ENCODE results near the gene PID1. TPM values are rescaled to one million over a fixed set of nuclear protein-coding genes. Genes with fewer than 3 reads are reported as not detected.
"Not testable (repeated sequence)": the region's sequence is repeated elsewhere in the genome, so short reads cannot be mapped to it uniquely, and the experiment has no call there.

Gene PID1
- polyA plus RNA-seq, 3 donors, result 5.0 to 7.3 (median 5.6) TPM

GRCh38 chr2:229098801-229099200, 172.3 kb downstream of the PID1 start:
- DNase-seq (ENCODE audit: extremely low read depth in 1 of 11, low read depth in 9 of 11, low spot score in 4 of 11), result no peak

GRCh38 chr2:229096409-229097066, 174.5 kb downstream of the PID1 start:
- no peak for DNase-seq (ENCODE audit: extremely low read depth in 1 of 11, low read depth in 9 of 11, low spot score in 4 of 11)

- no peak for DNase-seq (ENCODE audit: extremely low read depth in 1 of 11, low read depth in 9 of 11, low spot score in 4 of 11)
Observed at GRCh38 chr2:229095472-229095871, 175.6 kb downstream of the PID1 start.

- DNase-seq (ENCODE audit: extremely low read depth in 1 of 11, low read depth in 9 of 11, low spot score in 4 of 11), result no peak
Observed at GRCh38 chr2:229090225-229090624, 180.9 kb downstream of the PID1 start.

GRCh38 chr2:229089776-229090175, 181.3 kb downstream of the PID1 start:
- no peak for DNase-seq (ENCODE audit: extremely low read depth in 1 of 11, low read depth in 9 of 11, low spot score in 4 of 11)

- DNase-seq (ENCODE audit: extremely low read depth in 1 of 11, low read depth in 9 of 11, low spot score in 4 of 11), result no peak
Observed at GRCh38 chr2:229088966-229089700, 182.0 kb downstream of the PID1 start.

- DNase-seq (ENCODE audit: extremely low read depth in 1 of 11, low read depth in 9 of 11, low spot score in 4 of 11), result no peak
Observed at GRCh38 chr2:229088517-229088913, 182.6 kb downstream of the PID1 start.

- DNase-seq (ENCODE audit: extremely low read depth in 1 of 11, low read depth in 9 of 11, low spot score in 4 of 11), result no peak
Observed at GRCh38 chr2:229087843-229088516, 183.1 kb downstream of the PID1 start.

GRCh38 chr2:229087267-229087666, 183.8 kb downstream of the PID1 start:
- DNase-seq (ENCODE audit: extremely low read depth in 1 of 11, low read depth in 9 of 11, low spot score in 4 of 11), result no peak

GRCh38 chr2:229085439-229085838, 185.6 kb downstream of the PID1 start:
- no peak for DNase-seq (ENCODE audit: extremely low read depth in 1 of 11, low read depth in 9 of 11, low spot score in 4 of 11)

GRCh38 chr2:229084447-229084846, 186.6 kb downstream of the PID1 start:
- no peak for DNase-seq (ENCODE audit: extremely low read depth in 1 of 11, low read depth in 9 of 11, low spot score in 4 of 11)

GRCh38 chr2:229083606-229084340, 187.3 kb downstream of the PID1 start:
- DNase-seq (ENCODE audit: extremely low read depth in 1 of 11, low read depth in 9 of 11, low spot score in 4 of 11), result no peak

- DNase-seq (ENCODE audit: extremely low read depth in 1 of 11, low read depth in 9 of 11, low spot score in 4 of 11), result no peak
Observed at GRCh38 chr2:229081411-229081810, 189.7 kb downstream of the PID1 start.

- no peak for DNase-seq (ENCODE audit: extremely low read depth in 1 of 11, low read depth in 9 of 11, low spot score in 4 of 11)
Observed at GRCh38 chr2:229080172-229080571, 190.9 kb downstream of the PID1 start.

- DNase-seq (ENCODE audit: extremely low read depth in 1 of 11, low read depth in 9 of 11, low spot score in 4 of 11), result not testable (repeated sequence)
Observed at GRCh38 chr2:229076886-229077285, 194.2 kb downstream of the PID1 start.

- DNase-seq (ENCODE audit: extremely low read depth in 1 of 11, low read depth in 9 of 11, low spot score in 4 of 11), result no peak
Observed at GRCh38 chr2:229073935-229074334, 197.2 kb downstream of the PID1 start.

GRCh38 chr2:229071292-229071976, 199.7 kb downstream of the PID1 start:
- DNase-seq (ENCODE audit: extremely low read depth in 1 of 11, low read depth in 9 of 11, low spot score in 4 of 11), result no peak

- no peak for DNase-seq (ENCODE audit: extremely low read depth in 1 of 11, low read depth in 9 of 11, low spot score in 4 of 11)
Observed at GRCh38 chr2:229066121-229066715, 204.9 kb downstream of the PID1 start.

GRCh38 chr2:229064749-229065148, 206.3 kb downstream of the PID1 start:
- no peak for DNase-seq (ENCODE audit: extremely low read depth in 1 of 11, low read depth in 9 of 11, low spot score in 4 of 11)

All from renal cortex interstitium (tissue), 11 donors.